Vagina (tissue), 2 donors: ENCODE results near the gene FAR1. TPM values are rescaled to one million over a fixed set of nuclear protein-coding genes. Genes with fewer than 3 reads are reported as not detected.

Source experiments
- DNase-seq, 2 donors: peaks; one replicate each; pipeline ENCODE4 v3.0.0-alpha.2; 2017; ENCODE audit errors: extremely low spot score in 2 of 2
- H3K27ac ChIP-seq: fragments of 200-600 bp; sonication (generic); one replicate; pipeline ENCODE4 v1.5.1; 2019
- H3K27me3 ChIP-seq: fragments of 200-600 bp; sonication (generic); one replicate; pipeline ENCODE4 v1.5.1; 2019
- H3K36me3 ChIP-seq, 2 donors: fragments of 200-600 bp; sonication (generic); one replicate each; pipeline ENCODE4 v1.5.1; 2017 to 2019
- H3K4me1 ChIP-seq: fragments of 200-600 bp; sonication (generic); one replicate; pipeline ENCODE4 v1.5.1; 2019
- H3K4me3 ChIP-seq, 2 donors: fragments of 200-600 bp; sonication (generic); 1 replicate in 1 of 2; 2 replicates in 1 of 2; pipeline ENCODE4 v1.5.1; 2016 to 2019
- H3K9me3 ChIP-seq: fragments of 200-600 bp; sonication (generic); one replicate; pipeline ENCODE4 v1.5.1; 2019
- CTCF ChIP-seq, 3 experiments: fragments of 450-650 bp in 2 of 3; fragments of 200-600 bp in 1 of 3; sonication (generic) in 1 of 3; IDR thresholded peaks; one replicate each; pipeline ENCODE4 v1.5.1; 2017 to 2019; ENCODE audit warnings: antibody characterized with exemption in 3 of 3, mild to moderate bottlenecking in 2 of 3, moderate library complexity in 2 of 3
- POLR2A ChIP-seq, 2 donors: fragments of 450-650 bp; IDR thresholded peaks; one replicate each; pipeline ENCODE4 v1.6.1; 2017; ENCODE audit warnings: antibody characterized with exemption in 2 of 2, mild to moderate bottlenecking in 2 of 2, moderate library complexity in 2 of 2
- POLR2AphosphoS5 ChIP-seq, 2 donors: sonication (generic); formaldehyde crosslinking; IDR thresholded peaks; one replicate each; pipeline ENCODE4 v1.9.0; 2017; ENCODE audit warnings: antibody characterized with exemption in 2 of 2, mild to moderate bottlenecking in 2 of 2, low read depth in 1 of 2; ENCODE audit not compliant: insufficient read depth in 1 of 2
- intact Hi-C: fragments of 100-400 bp; cut with DNase I; formaldehyde crosslinking; loops from one replicate; pipeline ENCODE4 v1.15.1; 2023
- total RNA-seq: library from RNA; depleted of rRNA; stranded (reverse); fragments of >200 nt; gene quantifications from one replicate; pipeline ENCODE4 v1.2.3, GENCODE V29; 2016

FAR1 gene
- total RNA-seq, 1 donor from 2014 or later = 77.6 TPM

- H3K27ac ChIP-seq = no peak overlapping the region
- no peak overlapping the region for H3K4me3 ChIP-seq
- H3K27me3 ChIP-seq = no peaks in the 10 kb centered on the region
- intact Hi-C loops = no loop called here
- TF ChIP-seq POLR2A (IDR thresholded peaks at IDR 0.05) (no peak), POLR2AphosphoS5 (IDR thresholded peaks at IDR 0.05; ENCODE audit: insufficient read depth in 1 of 2, low read depth in 1 of 2) (no peak), CTCF (IDR thresholded peaks at IDR 0.05) (no peak)
- no peak for DNase-seq
- H3K36me3 ChIP-seq = no peaks in the 10 kb centered on the region
- peaks cover 62% of the 10 kb centered on the region for H3K4me1 ChIP-seq
- H3K9me3 ChIP-seq = no peaks in the 10 kb centered on the region
Observed at GRCh38 chr11:13680501-13681264, 12.2 kb downstream of the FAR1 start.

- Histone ChIP-seq H3K4me1 (peaks cover 59% of the 10 kb centered on the region), H3K9me3 (no peaks in the 10 kb centered on the region), H3K27ac (no peak overlapping the region), H3K27me3 (no peaks in the 10 kb centered on the region), H3K36me3 (no peaks in the 10 kb centered on the region), H3K4me3 (no peak overlapping the region)
- DNase-seq = no peak
- intact Hi-C loops = no loop called here
- TF ChIP-seq POLR2A (IDR thresholded peaks at IDR 0.05) = no peak
- no peak for TF ChIP-seq POLR2AphosphoS5 (IDR thresholded peaks at IDR 0.05; ENCODE audit: insufficient read depth in 1 of 2, low read depth in 1 of 2)
- TF ChIP-seq CTCF (IDR thresholded peaks at IDR 0.05) = no peak
Observed at GRCh38 chr11:13681446-13681845, 13.0 kb downstream of the FAR1 start.

- DNase-seq = no peak
- no peak overlapping the region for H3K4me3 ChIP-seq
- intact Hi-C loops = no loop called here
- no peaks in the 10 kb centered on the region for H3K27me3 ChIP-seq
- no peaks in the 10 kb centered on the region for H3K36me3 ChIP-seq
- peaks cover 56% of the 10 kb centered on the region for H3K4me1 ChIP-seq
- H3K27ac ChIP-seq = no peak overlapping the region
- H3K9me3 ChIP-seq = no peaks in the 10 kb centered on the region
- TF ChIP-seq CTCF (IDR thresholded peaks at IDR 0.05) (no peak), POLR2AphosphoS5 (IDR thresholded peaks at IDR 0.05; ENCODE audit: insufficient read depth in 1 of 2, low read depth in 1 of 2) (no peak), POLR2A (IDR thresholded peaks at IDR 0.05) (no peak)
Observed at GRCh38 chr11:13682212-13682611, 13.7 kb downstream of the FAR1 start.

- H3K4me3 ChIP-seq = no peak overlapping the region
- no peaks in the 10 kb centered on the region for H3K27me3 ChIP-seq
- TF ChIP-seq POLR2A (IDR thresholded peaks at IDR 0.05) (no peak), CTCF (IDR thresholded peaks at IDR 0.05) (no peak), POLR2AphosphoS5 (IDR thresholded peaks at IDR 0.05; ENCODE audit: insufficient read depth in 1 of 2, low read depth in 1 of 2) (no peak)
- intact Hi-C loops = no loop called here
- H3K4me1 ChIP-seq = peaks cover 45% of the 10 kb centered on the region
- no peaks in the 10 kb centered on the region for H3K36me3 ChIP-seq
- H3K27ac ChIP-seq = no peak overlapping the region
- H3K9me3 ChIP-seq = no peaks in the 10 kb centered on the region
- DNase-seq = no peak
Observed at GRCh38 chr11:13685461-13686108, 17.1 kb downstream of the FAR1 start.

- intact Hi-C loops = no loop called here
- H3K4me1 ChIP-seq = peaks cover 36% of the 10 kb centered on the region
- no peaks in the 10 kb centered on the region for H3K36me3 ChIP-seq
Observed at GRCh38 chr11:13686776-13687175, 18.3 kb downstream of the FAR1 start.

More at GRCh38 chr11:13686776-13687175, 18.3 kb downstream of the FAR1 start:
- TF ChIP-seq CTCF (IDR thresholded peaks at IDR 0.05) (no peak), POLR2A (IDR thresholded peaks at IDR 0.05) (no peak), POLR2AphosphoS5 (IDR thresholded peaks at IDR 0.05; ENCODE audit: insufficient read depth in 1 of 2, low read depth in 1 of 2) (no peak)
- Histone ChIP-seq H3K4me3 (no peak overlapping the region), H3K27me3 (no peaks in the 10 kb centered on the region), H3K9me3 (no peaks in the 10 kb centered on the region), H3K27ac (no peak overlapping the region)
- no peak for DNase-seq
